ENCODE measurements around the gene BOC. TPM values are rescaled to one million over a fixed set of nuclear protein-coding genes. Genes with fewer than 3 reads are reported as not detected.

BOC gene
- total and polyA plus RNA-seq, 2 of the 8 experiments (the other 6 are each of a cell fraction or from before 2014, with no cell fraction given), result 6.9 to 9.3 TPM

DNA sequence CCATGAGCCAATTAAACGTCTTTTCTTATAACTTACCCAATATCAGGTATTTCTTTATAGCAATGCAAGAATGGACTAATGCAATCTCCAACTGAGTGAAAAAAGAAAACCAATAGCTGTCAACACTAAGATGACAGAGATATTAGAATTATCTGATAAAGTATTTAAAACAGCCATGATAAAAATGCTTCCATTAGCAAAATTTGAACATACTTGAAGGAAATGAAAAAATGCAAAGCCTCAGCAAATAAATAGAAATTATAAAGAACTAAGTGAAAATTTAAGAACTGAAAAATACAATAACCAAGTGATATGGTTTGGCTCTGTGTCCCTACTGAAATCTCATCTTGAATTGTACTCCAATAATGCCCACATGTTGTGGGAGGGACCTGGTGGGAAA lies 99.6 kb downstream of the BOC start:
- peaks cover 11 to 25% of the 10 kb centered on the region in 2 experiments; a peak in 3 of 4 replicates for H3K9me3 ChIP-seq (ENCODE audit: insufficient read depth in 2 of 2, low read depth in 1 of 2, low read length in 1 of 2)
- no peak overlapping the region for H2BK20ac ChIP-seq (ENCODE audit: low read length)
- no peak overlapping the region for H3K14ac ChIP-seq (ENCODE audit: insufficient read length)
- H3K27ac ChIP-seq (ENCODE audit: low read depth, low read length), result no peak overlapping the region
- H2BK120ac ChIP-seq (replicated peaks; ENCODE audit: low read depth, low read length), result no peak overlapping the region
- no peaks in the 10 kb centered on the region for H3K79me2 ChIP-seq (ENCODE audit: control insufficient read depth in 1 of 2, insufficient read depth in 2 of 2, low read length in 2 of 2)
- 95% methylated on average over 1 of the region's 1 CpG; no CpG with 5 or more reads in 1 of the 2 experiments for WGBS, 2 experiments (ENCODE audit: extremely low coverage in 1 of 2, insufficient coverage in 1 of 2, insufficient read length in 1 of 2, insufficient replicate concordance in 2 of 2, low coverage in 1 of 2, low lambda C conversion rate in 2 of 2, missing lambda C conversion rate in 1 of 2)
- CTCF ChIA-PET (ENCODE audit: partially characterized antibody), result no interaction called here
- no peak overlapping the region for H3K23ac ChIP-seq (ENCODE audit: insufficient read length)
- H2AFZ ChIP-seq (ENCODE audit: low read length), result no peak overlapping the region
- H3K4me1 ChIP-seq (replicated peaks in 1 of 4; ENCODE audit: control insufficient read depth in 3 of 4, insufficient read depth in 4 of 4, low read length in 3 of 4), result no peaks in the 10 kb centered on the region
- no peak for TF ChIP-seq SIRT6 (IDR thresholded peaks at IDR 0.05; ENCODE audit: low read length)
- TF ChIP-seq POLR2AphosphoS5 (IDR thresholded peaks at IDR 0.05; ENCODE audit: low read depth, low read length), result no peak
- no peak for TF ChIP-seq HDAC2 (IDR thresholded peaks at IDR 0.05; ENCODE audit: borderline replicate concordance in 1 of 2, low read depth in 2 of 2, low read length in 2 of 2)
- no peak for FAIRE-seq
- no peak overlapping the region for H2BK15ac ChIP-seq (ENCODE audit: low read length)
- no peak overlapping the region for H3K4me3 ChIP-seq (ENCODE audit: extremely low read depth in 1 of 4, insufficient read depth in 2 of 4, low read depth in 3 of 4, low read length in 4 of 4)
- H4K8ac ChIP-seq (ENCODE audit: extremely low read depth, insufficient read depth, low read length), result no peak overlapping the region
- H3K23me2 ChIP-seq (ENCODE audit: low read depth, low read length), result no peaks in the 10 kb centered on the region
- no peak overlapping the region for H2AK5ac ChIP-seq (ENCODE audit: low read depth, low read length)
- H3K56ac ChIP-seq (replicated peaks; ENCODE audit: insufficient read length, low read depth, low read length), result no peak overlapping the region
- no peak overlapping the region for H2BK5ac ChIP-seq (ENCODE audit: low read depth, low read length)
- H3K4ac ChIP-seq (replicated peaks; ENCODE audit: insufficient read length, low read depth, low read length), result no peak overlapping the region
- no peak overlapping the region for H4K91ac ChIP-seq (replicated peaks; ENCODE audit: insufficient read length, low read length)
- H3K4me2 ChIP-seq (ENCODE audit: insufficient read depth in 1 of 2, low read depth in 2 of 2, low read length in 2 of 2), result no peak overlapping the region
- DNase-seq (ENCODE audit: low read depth in 1 of 2, low spot score in 2 of 2), result no peak
- H2BK12ac ChIP-seq (ENCODE audit: low read depth, low read length), result no peak overlapping the region
- H4K5ac ChIP-seq (ENCODE audit: insufficient read length, low read depth, low read length), result no peak overlapping the region
- no peaks in the 10 kb centered on the region; a peak in 2 of 8 replicates for H3K36me3 ChIP-seq (ENCODE audit: control insufficient read depth in 2 of 4, insufficient read depth in 4 of 4, low read length in 3 of 4)
- H3K18ac ChIP-seq (ENCODE audit: extremely low read depth, low read length), result no peak overlapping the region
- POLR2A ChIA-PET (ENCODE audit: partially characterized antibody), result no interaction called here
- H4K20me1 ChIP-seq (replicated peaks in 1 of 2; ENCODE audit: control insufficient read depth in 1 of 2, insufficient read depth in 2 of 2, low read length in 2 of 2), result no peaks in the 10 kb centered on the region
- no peaks in the 10 kb centered on the region for H3K79me1 ChIP-seq (ENCODE audit: low read depth, low read length)
- H3K27me3 ChIP-seq (replicated peaks in 1 of 4; ENCODE audit: control insufficient read depth in 3 of 4, extremely low read depth in 1 of 4, insufficient read depth in 3 of 4, low read length in 3 of 4), result no peaks in the 10 kb centered on the region
- no peak overlapping the region for H3K9ac ChIP-seq (replicated peaks in 1 of 4; ENCODE audit: extremely low read depth in 1 of 4, low read depth in 3 of 4, low read length in 3 of 4)
